HG02973 (cell line): ENCODE results near the gene SLC16A1.
"Not testable (repeated sequence)": the region's sequence is repeated elsewhere in the genome, so short reads cannot be mapped to it uniquely, and the experiment has no call there.

ENCODE experiments used
- ATAC-seq: cut with Tn5 transposase; IDR thresholded peaks from one replicate; pipeline ENCODE4 v1.9.1; 2021; ENCODE audit warnings: moderate library complexity; ENCODE audit not compliant: unreplicated experiment

The SLC16A1 gene

GRCh38 chr1:112973788-112974187 lies 17.8 kb upstream of the SLC16A1 start:
- ATAC-seq: no peak

GRCh38 chr1:112971006-112971405 lies 15.0 kb upstream of the SLC16A1 start:
- no peak for ATAC-seq

GRCh38 chr1:112964347-112964746 lies 8.4 kb upstream of the SLC16A1 start:
- no peak for ATAC-seq

GRCh38 chr1:112961072-112961471 lies 5.1 kb upstream of the SLC16A1 start:
- ATAC-seq: no peak

GRCh38 chr1:112960384-112960783 lies 4.4 kb upstream of the SLC16A1 start:
- no peak for ATAC-seq

- ATAC-seq: not testable (repeated sequence)
Measured at GRCh38 chr1:112958236-112958635, 2.2 kb upstream of the SLC16A1 start.

- ATAC-seq: peak; percentile 46
Measured at GRCh38 chr1:112957133-112957812, 1.3 kb upstream of the SLC16A1 start.

GRCh38 chr1:112956544-112957132 lies 642 bp upstream of the SLC16A1 start:
- ATAC-seq: peak; percentile 2

- ATAC-seq: peak; percentile 6
Measured at GRCh38 chr1:112954945-112955772, 837 bp downstream of the SLC16A1 start.

- no peak for ATAC-seq
Measured at GRCh38 chr1:112954017-112954650, 1.9 kb downstream of the SLC16A1 start.

GRCh38 chr1:112950426-112950825 lies 5.6 kb downstream of the SLC16A1 start:
- no peak for ATAC-seq

GRCh38 chr1:112946683-112947082 lies 9.3 kb downstream of the SLC16A1 start:
- ATAC-seq: no peak

- ATAC-seq: no peak
Measured at GRCh38 chr1:112939810-112940209, 16.2 kb downstream of the SLC16A1 start.

GRCh38 chr1:112938210-112938609 lies 17.8 kb downstream of the SLC16A1 start:
- no peak for ATAC-seq

GRCh38 chr1:112937495-112937894 lies 18.5 kb downstream of the SLC16A1 start:
- no peak for ATAC-seq

GRCh38 chr1:112937070-112937469 lies 18.9 kb downstream of the SLC16A1 start:
- ATAC-seq: no peak

GRCh38 chr1:112935461-112936111 lies 20.4 kb downstream of the SLC16A1 start:
- ATAC-seq: no peak

- no peak for ATAC-seq
Measured at GRCh38 chr1:112934577-112934976, 21.4 kb downstream of the SLC16A1 start.

- ATAC-seq: no peak
Measured at GRCh38 chr1:112933820-112934571, 22.0 kb downstream of the SLC16A1 start.

GRCh38 chr1:112929979-112930378 lies 26.0 kb downstream of the SLC16A1 start:
- ATAC-seq: no peak
